Glutamatergic neuron (in vitro differentiated cells): ENCODE results near the gene SLC26A9. TPM values are rescaled to one million over a fixed set of nuclear protein-coding genes. Genes with fewer than 3 reads are reported as not detected.

ENCODE experiments used
- DNase-seq: peaks from one replicate; pipeline ENCODE4 v3.0.0; 2022
- H3K27ac Mint-ChIP-seq: one replicate; pipeline ENCODE4 v1.8.0; 2020; ENCODE audit warnings: mild to moderate bottlenecking, mixed read lengths, inconsistent platforms; ENCODE audit not compliant: unreplicated experiment
- H3K27me3 Mint-ChIP-seq: one replicate; pipeline ENCODE4 v1.8.0; 2020; ENCODE audit warnings: mild to moderate bottlenecking, moderate library complexity, mixed read lengths, inconsistent platforms; ENCODE audit not compliant: unreplicated experiment
- H3K36me3 Mint-ChIP-seq: one replicate; pipeline ENCODE4 v1.8.0; 2020; ENCODE audit warnings: mild to moderate bottlenecking, mixed read lengths, inconsistent platforms; ENCODE audit not compliant: unreplicated experiment
- H3K4me1 Mint-ChIP-seq: one replicate; pipeline ENCODE4 v1.8.0; 2020; ENCODE audit warnings: mild to moderate bottlenecking, low read depth, mixed read lengths, inconsistent platforms; ENCODE audit not compliant: unreplicated experiment
- H3K4me3 Mint-ChIP-seq: one replicate; pipeline ENCODE4 v1.8.0; 2020; ENCODE audit warnings: mild to moderate bottlenecking, mixed read lengths, inconsistent platforms; ENCODE audit not compliant: unreplicated experiment
- H3K9me3 Mint-ChIP-seq: one replicate; pipeline ENCODE4 v1.8.0; 2020; ENCODE audit warnings: mild to moderate bottlenecking, moderate library complexity, mixed read lengths, inconsistent platforms; ENCODE audit not compliant: unreplicated experiment
- total RNA-seq: library from RNA; stranded (reverse); fragmentation: NEBNext Ultra II Directional; extraction: Animal tissue kit (Norgen Biotek cat#: 25700); gene quantifications from one replicate; pipeline ENCODE4 v1.2.1, GENCODE V29; 2021; ENCODE audit not compliant: unreplicated experiment
- TF ChIP-seq, protein P1 (sequence below): fragments of 200-600 bp; sonication (generic); IDR thresholded peaks from one replicate; pipeline ENCODE4 v1.5.0; 2021; ENCODE audit not compliant: partially characterized antibody, unreplicated experiment

SLC26A9 gene
- total RNA-seq, 1 donor from 2014 or later, result not detected

DNA sequence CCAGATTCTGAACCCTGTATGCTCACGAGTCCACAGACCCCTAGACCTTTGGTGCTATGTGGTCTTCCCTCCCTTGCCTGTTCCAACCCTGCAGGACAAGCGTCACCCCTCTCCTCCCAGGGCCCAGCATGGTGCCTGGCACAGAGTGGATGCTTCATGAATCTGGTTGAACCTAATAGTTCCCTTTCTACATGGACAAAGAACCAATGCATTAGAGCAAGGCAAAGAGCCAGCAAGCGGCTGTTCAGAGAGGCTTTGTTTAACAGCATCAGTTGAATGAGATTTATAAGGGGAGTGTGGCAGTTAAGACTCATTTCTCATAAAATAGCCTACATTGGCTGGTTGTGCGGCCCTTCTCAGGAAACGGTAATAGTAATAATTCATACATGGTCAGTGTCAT lies 14.9 kb downstream of the SLC26A9 start:
- Mint-ChIP-seq H3K27me3 (peaks cover 9% of the 10 kb centered on the region), H3K9me3 (peaks cover 1% of the 10 kb centered on the region), H3K36me3 (peaks cover 6% of the 10 kb centered on the region), H3K27ac (no peak overlapping the region), H3K4me1 (no peaks in the 10 kb centered on the region), H3K4me3 (no peak overlapping the region)
- no peak for DNase-seq
- TF ChIP-seq, protein P1, sequence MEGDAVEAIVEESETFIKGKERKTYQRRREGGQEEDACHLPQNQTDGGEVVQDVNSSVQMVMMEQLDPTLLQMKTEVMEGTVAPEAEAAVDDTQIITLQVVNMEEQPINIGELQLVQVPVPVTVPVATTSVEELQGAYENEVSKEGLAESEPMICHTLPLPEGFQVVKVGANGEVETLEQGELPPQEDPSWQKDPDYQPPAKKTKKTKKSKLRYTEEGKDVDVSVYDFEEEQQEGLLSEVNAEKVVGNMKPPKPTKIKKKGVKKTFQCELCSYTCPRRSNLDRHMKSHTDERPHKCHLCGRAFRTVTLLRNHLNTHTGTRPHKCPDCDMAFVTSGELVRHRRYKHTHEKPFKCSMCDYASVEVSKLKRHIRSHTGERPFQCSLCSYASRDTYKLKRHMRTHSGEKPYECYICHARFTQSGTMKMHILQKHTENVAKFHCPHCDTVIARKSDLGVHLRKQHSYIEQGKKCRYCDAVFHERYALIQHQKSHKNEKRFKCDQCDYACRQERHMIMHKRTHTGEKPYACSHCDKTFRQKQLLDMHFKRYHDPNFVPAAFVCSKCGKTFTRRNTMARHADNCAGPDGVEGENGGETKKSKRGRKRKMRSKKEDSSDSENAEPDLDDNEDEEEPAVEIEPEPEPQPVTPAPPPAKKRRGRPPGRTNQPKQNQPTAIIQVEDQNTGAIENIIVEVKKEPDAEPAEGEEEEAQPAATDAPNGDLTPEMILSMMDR, result no peak

DNA sequence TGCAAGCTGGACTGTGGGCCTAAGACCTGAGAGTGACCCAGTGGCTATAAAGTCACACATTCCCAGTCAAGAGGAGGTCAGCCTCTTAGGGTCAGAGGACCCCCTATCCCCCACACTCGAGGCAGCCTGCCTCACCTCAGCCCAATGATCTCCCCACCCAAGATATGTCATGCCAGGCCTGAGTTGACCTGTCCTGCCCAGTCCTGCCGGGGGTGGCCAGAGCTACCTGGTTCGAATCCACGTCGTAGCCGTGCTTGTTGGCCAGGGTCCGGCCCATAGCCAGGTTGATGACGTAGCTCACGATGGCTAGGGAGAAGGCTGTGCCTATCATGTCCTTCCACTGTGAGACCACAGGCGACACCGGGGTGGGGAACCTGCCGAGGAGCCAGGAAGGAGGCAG lies 15.6 kb downstream of the SLC26A9 start:
- H3K9me3 Mint-ChIP-seq, result peaks cover 1% of the 10 kb centered on the region
- no peaks in the 10 kb centered on the region for H3K4me1 Mint-ChIP-seq
- peaks cover 6% of the 10 kb centered on the region for H3K36me3 Mint-ChIP-seq
- H3K4me3 Mint-ChIP-seq, result no peak overlapping the region
- no peak for DNase-seq
- no peak overlapping the region for H3K27ac Mint-ChIP-seq
- peaks cover 9% of the 10 kb centered on the region for H3K27me3 Mint-ChIP-seq
- TF ChIP-seq, protein P1, result no peak

DNA sequence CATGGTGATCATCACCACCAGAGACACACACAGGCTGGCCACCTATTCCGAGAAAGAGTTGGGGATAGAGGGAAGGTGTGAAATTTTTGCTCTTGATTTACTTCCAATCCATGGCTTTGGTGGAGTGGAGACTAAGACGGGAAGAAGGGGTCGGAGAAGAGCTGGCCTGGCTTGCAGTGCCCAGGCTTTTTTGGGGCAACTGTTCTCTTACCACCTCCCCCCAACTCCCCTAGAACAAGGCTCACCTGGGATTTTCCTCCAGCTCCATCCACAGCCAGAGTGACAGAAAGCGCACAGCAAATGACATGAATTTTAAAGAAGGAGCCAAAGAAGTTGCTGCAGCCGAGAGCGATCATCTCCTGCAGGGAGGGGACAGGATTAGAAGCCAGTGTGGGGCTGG lies 16.0 kb downstream of the SLC26A9 start:
- H3K4me3 Mint-ChIP-seq, result no peak overlapping the region
- peaks cover 6% of the 10 kb centered on the region for H3K36me3 Mint-ChIP-seq
- no peak for DNase-seq
- TF ChIP-seq, protein P1, result no peak
- H3K27me3 Mint-ChIP-seq, result peaks cover 9% of the 10 kb centered on the region
- H3K9me3 Mint-ChIP-seq, result peaks cover 1% of the 10 kb centered on the region
- no peaks in the 10 kb centered on the region for H3K4me1 Mint-ChIP-seq
- no peak overlapping the region for H3K27ac Mint-ChIP-seq

DNA sequence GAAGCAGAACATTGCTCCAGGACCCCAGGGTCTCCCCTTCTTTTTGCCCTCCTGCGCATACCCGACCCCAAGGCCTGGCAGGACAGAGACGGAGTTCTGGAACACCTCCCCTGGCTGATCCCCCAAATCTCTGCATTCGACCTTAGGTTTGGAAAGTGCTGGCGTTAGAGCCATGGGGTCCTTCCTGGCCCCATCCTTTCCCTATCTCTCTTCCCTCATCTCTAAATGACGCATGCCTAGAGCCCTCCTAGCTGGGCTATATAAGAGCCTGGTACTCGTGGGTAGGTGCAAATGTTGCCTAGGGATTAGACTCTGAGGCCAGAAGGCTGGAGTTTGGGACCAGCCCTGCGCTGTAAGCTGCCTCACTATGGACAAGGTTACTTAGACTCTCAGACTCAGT lies 16.6 kb downstream of the SLC26A9 start:
- DNase-seq, result no peak
- Mint-ChIP-seq H3K4me3 (no peak overlapping the region), H3K4me1 (no peaks in the 10 kb centered on the region), H3K27ac (no peak overlapping the region), H3K36me3 (peaks cover 6% of the 10 kb centered on the region), H3K9me3 (no peaks in the 10 kb centered on the region), H3K27me3 (peaks cover 9% of the 10 kb centered on the region)
- TF ChIP-seq, protein P1, result no peak

DNA sequence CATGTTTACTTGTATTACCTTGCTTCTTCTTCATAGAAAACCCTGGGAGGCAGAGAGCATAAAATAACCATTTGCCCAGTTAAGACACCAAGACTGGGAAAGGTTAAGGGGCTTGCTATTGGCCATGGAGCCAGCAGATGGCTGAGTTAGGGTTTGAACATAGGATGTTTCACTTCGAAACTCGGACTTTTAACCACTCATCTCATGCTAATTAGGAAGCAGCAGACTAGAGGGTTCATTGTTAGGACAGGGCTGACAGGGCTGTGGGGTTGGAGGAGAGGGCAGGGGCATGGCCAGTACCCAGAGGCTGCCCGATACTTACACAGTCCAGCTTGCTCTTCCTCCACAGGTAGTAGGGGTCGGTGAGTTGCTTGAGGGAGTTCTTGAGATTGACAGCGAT lies 17.0 kb downstream of the SLC26A9 start:
- peaks cover 9% of the 10 kb centered on the region for H3K27me3 Mint-ChIP-seq
- no peak overlapping the region for H3K4me3 Mint-ChIP-seq
- no peak for DNase-seq
- H3K36me3 Mint-ChIP-seq, result peaks cover 6% of the 10 kb centered on the region
- TF ChIP-seq, protein P1, result no peak
- no peaks in the 10 kb centered on the region for H3K9me3 Mint-ChIP-seq
- H3K4me1 Mint-ChIP-seq, result no peaks in the 10 kb centered on the region
- no peak overlapping the region for H3K27ac Mint-ChIP-seq
